Regular cardiac myocyte (primary cell): ENCODE results near the gene PCOLCE2. TPM values are rescaled to one million over a fixed set of nuclear protein-coding genes. Genes with fewer than 3 reads are reported as not detected.

Experiments used
- total RNA-seq: library from RNA; depleted of rRNA; stranded (reverse); fragments of >200 nt; gene quantifications from 2 replicates; pipeline ENCODE4 v1.2.3, GENCODE V29; 2014

Gene PCOLCE2
- total RNA-seq: 27.8 and 73.6 TPM in 2 replicates

GRCh38 chr3:142888481-142889211 is at the start of gene PCOLCE2:
TSS of gene PCOLCE2 (minus strand) at chr3:142889083. CDS start at chr3:142888896, 187 bp downstream.

Other genes with a start within 250 kb of the PCOLCE2 start
- gene TRPC1, start 165.0 kb downstream of the PCOLCE2 start, total RNA-seq: 26.1 and 48.8 TPM in 2 replicates
- 0.19 and 0.28 TPM in 2 replicates for gene PAQR9, start 74.6 kb upstream of the PCOLCE2 start, total RNA-seq
- gene U2SURP, start 112.5 kb upstream of the PCOLCE2 start, total RNA-seq: 44.8 and 46.4 TPM in 2 replicates
- gene CHST2, start 230.7 kb upstream of the PCOLCE2 start, total RNA-seq: 16.5 and 19.4 TPM in 2 replicates